Fibroblast of mammary gland (primary cell): ENCODE data around the gene MAN1A1.
A peak's percentile ranks its signal among the peaks of the same experiment; 100 is the strongest.

ENCODE experiments used
- DNase-seq: peaks from one replicate; pipeline ENCODE4 v3.0.0-alpha.2; 2010; ENCODE audit warnings: low read depth
- H3K4me3 ChIP-seq: 2 replicates; pipeline ENCODE4 v1.5.1; 2011; ENCODE audit warnings: low read depth, mild to moderate bottlenecking, low read length, moderate library complexity; ENCODE audit not compliant: control insufficient read depth
- CTCF ChIP-seq: conservative IDR thresholded peaks from 2 replicates; pipeline ENCODE4 v1.5.1; 2011; ENCODE audit warnings: low read depth, low read length, inconsistent platforms; ENCODE audit not compliant: control insufficient read depth, insufficient read depth

MAN1A1 gene

GRCh38 chr6:119340796-119341487 lies 8.6 kb downstream of the MAN1A1 start:
- DNase-seq = no peak
- no peak overlapping the region for H3K4me3 ChIP-seq
- no peak for TF ChIP-seq CTCF

GRCh38 chr6:119339941-119340456 lies 9.6 kb downstream of the MAN1A1 start:
- TF ChIP-seq CTCF = no peak
- no peak for DNase-seq
- H3K4me3 ChIP-seq = no peak overlapping the region

GRCh38 chr6:119337762-119338161 lies 11.8 kb downstream of the MAN1A1 start:
- DNase-seq = no peak
- no peak for TF ChIP-seq CTCF
- H3K4me3 ChIP-seq = no peak overlapping the region

- no peak for DNase-seq
- no peak overlapping the region for H3K4me3 ChIP-seq
- no peak for TF ChIP-seq CTCF
Observed at GRCh38 chr6:119337252-119337651, 12.3 kb downstream of the MAN1A1 start.

- TF ChIP-seq CTCF = no peak
- DNase-seq = no peak
- no peak overlapping the region for H3K4me3 ChIP-seq
Observed at GRCh38 chr6:119334535-119335264, 14.9 kb downstream of the MAN1A1 start.

GRCh38 chr6:119333707-119334295 lies 15.8 kb downstream of the MAN1A1 start:
- DNase-seq = no peak
- no peak overlapping the region for H3K4me3 ChIP-seq
- TF ChIP-seq CTCF = peak; percentile 23
